A549 (cell line): ENCODE measurements around the gene NRG3. TPM values are rescaled to one million over a fixed set of nuclear protein-coding genes. Genes with fewer than 3 reads are reported as not detected.

Source experiments
- ATAC-seq, 2 experiments: fragments of 200-7000 bp in 1 of 2; fragments of >200 bp in 1 of 2; cut with Nextera tagmentation in 1 of 2; cut with Tn5 transposase in 1 of 2; 3 replicates each; pipeline versions ENCODE4 v1.8.0 to v1.9.1; 2018 to 2020; ENCODE audit warnings: mild to moderate bottlenecking in 1 of 2, moderate library complexity in 1 of 2
- CTCF ChIA-PET: fragments of 300-600 bp; sonication (Branson Sonifier 250); formaldehyde crosslinking; extraction: SDS; loops from one replicate; lab custom pipeline; 2021; ENCODE audit warnings: antibody characterized with exemption, inconsistent platforms; lab: Yijun Ruan, JAX
- POLR2A ChIA-PET: fragments of 350-600 bp; formaldehyde crosslinking; extraction: SDS; loops from one replicate; lab custom pipeline; 2021; ENCODE audit warnings: antibody characterized with exemption, inconsistent platforms; lab: Yijun Ruan, JAX
- DNase-seq, 2 experiments: peaks; one replicate each; pipeline versions ENCODE4 v3.0.0 to v3.0.0-alpha.2; 2011 to 2016; ENCODE audit warnings: low read depth in 1 of 2, low spot score in 1 of 2
- FAIRE-seq: peaks from 2 replicates; lab custom pipeline; 2011; peaks lifted over from hg19 to GRCh38; lab: Jason Lieb, UNC
- H3K27ac ChIP-seq, 2 experiments: fragments of >200 bp; sonication (Bioruptor Twin); formaldehyde crosslinking; 3 replicates each; pipeline ENCODE4 v1.5.1; 2016 to 2017
- H3K4me1 ChIP-seq: fragments of >200 bp; sonication (Bioruptor Twin); formaldehyde crosslinking; 3 replicates; pipeline ENCODE4 v1.6.1; 2016
- H3K4me2 ChIP-seq: fragments of >200 bp; sonication (Bioruptor Twin); formaldehyde crosslinking; 3 replicates; pipeline ENCODE4 v1.6.1; 2016
- H3K4me3 ChIP-seq: fragments of >200 bp; sonication (Bioruptor Twin); formaldehyde crosslinking; 3 replicates; pipeline ENCODE4 v1.5.1; 2016
- H3K9me3 ChIP-seq: fragments of >200 bp; sonication (Bioruptor Twin); formaldehyde crosslinking; 3 replicates; pipeline ENCODE4 v1.6.1; 2016
- BHLHE40 ChIP-seq: IDR thresholded peaks from 2 replicates; pipeline ENCODE4 v1.6.1; 2012; ENCODE audit warnings: low read depth, low read length, inconsistent platforms
- CBX8 ChIP-seq: fragments of 200-600 bp; sonication (generic); IDR thresholded peaks from 2 replicates; pipeline ENCODE4 v1.6.1; 2016
- CHD2 ChIP-seq: fragments of 150-350 bp; IDR thresholded peaks from 2 replicates; pipeline ENCODE4 v1.6.1; 2014; ENCODE audit warnings: low read length; ENCODE audit not compliant: partially characterized antibody
- CHD4 ChIP-seq: fragments of 200-600 bp; sonication (generic); IDR thresholded peaks from 2 replicates; pipeline ENCODE4 v1.6.1; 2016; ENCODE audit warnings: antibody characterized with exemption, mild to moderate bottlenecking, borderline replicate concordance
- FOSL2 ChIP-seq, 2 experiments: fragments of 450-650 bp in 1 of 2; fragments of >200 bp in 1 of 2; sonication (Bioruptor Twin) in 1 of 2; formaldehyde crosslinking; IDR thresholded peaks; 2 replicates each; pipeline versions ENCODE4 v1.5.0 to v1.6.1; 2016 to 2020; ENCODE audit warnings: mild to moderate bottlenecking in 1 of 2, moderate library complexity in 1 of 2
- FOXS1 ChIP-seq: fragments of 250-450 bp; sonication (Bioruptor Pico); IDR thresholded peaks from 2 replicates; pipeline ENCODE4 v1.5.0; 2020; ENCODE audit warnings: mild to moderate bottlenecking, moderate library complexity
- HDAC2 ChIP-seq: fragments of 200-600 bp; sonication (generic); IDR thresholded peaks from 2 replicates; pipeline ENCODE4 v1.6.1; 2016
- HEYL ChIP-seq: fragments of 250-450 bp; sonication (Bioruptor Pico); IDR thresholded peaks from 2 replicates; pipeline ENCODE4 v1.8.0; 2021; ENCODE audit warnings: mild to moderate bottlenecking, moderate library complexity
- HMGXB4 ChIP-seq: fragments of 250-450 bp; sonication (Bioruptor Pico); IDR thresholded peaks from 2 replicates; pipeline ENCODE4 v1.5.0; 2021; ENCODE audit warnings: mild to moderate bottlenecking, moderate library complexity, borderline replicate concordance
- HOXA7 ChIP-seq: fragments of 250-450 bp; sonication (Bioruptor Pico); IDR thresholded peaks from 2 replicates; pipeline ENCODE4 v1.5.0; 2020; ENCODE audit warnings: mild to moderate bottlenecking, moderate library complexity
- HOXB5 ChIP-seq: fragments of 250-450 bp; sonication (Bioruptor Pico); IDR thresholded peaks from 2 replicates; pipeline ENCODE4 v1.5.0; 2020; ENCODE audit warnings: mild to moderate bottlenecking, moderate library complexity
- JUNB ChIP-seq: fragments of >200 bp; sonication (Bioruptor Twin); formaldehyde crosslinking; IDR thresholded peaks from 2 replicates; pipeline ENCODE4 v1.6.1; 2016
- MAFK ChIP-seq: fragments of 450-650 bp; IDR thresholded peaks from 2 replicates; pipeline ENCODE4 v1.6.1; 2014; ENCODE audit not compliant: partially characterized antibody
- MAZ ChIP-seq: fragments of 150-350 bp; IDR thresholded peaks from 2 replicates; pipeline ENCODE4 v1.6.1; 2014; ENCODE audit warnings: antibody characterized with exemption, low read depth, low read length, borderline replicate concordance
- MYC ChIP-seq: IDR thresholded peaks from 2 replicates; pipeline ENCODE4 v1.6.1; 2012; ENCODE audit warnings: mild to moderate bottlenecking, inconsistent platforms, low read length, improper control_type of control experiment, borderline replicate concordance
- PBX3 ChIP-seq: IDR thresholded peaks from 2 replicates; pipeline ENCODE4 v1.6.1; 2012
- POLR2AphosphoS2 ChIP-seq: conservative IDR thresholded peaks from 2 replicates; pipeline ENCODE4 v1.6.1; 2012; ENCODE audit warnings: low read length, improper control_type of control experiment, inconsistent platforms
- RNF2 ChIP-seq: fragments of 200-600 bp; sonication (generic); IDR thresholded peaks from 2 replicates; pipeline ENCODE4 v1.6.1; 2016; ENCODE audit warnings: low read depth, mild to moderate bottlenecking, antibody characterized with exemption, moderate library complexity, borderline replicate concordance
- SMC3 ChIP-seq: fragments of >200 bp; sonication (Bioruptor Twin); formaldehyde crosslinking; IDR thresholded peaks from 3 replicates; pipeline ENCODE4 v1.6.1; 2018; ENCODE audit warnings: inconsistent platforms
- SREBF2 ChIP-seq: fragments of 450-650 bp; IDR thresholded peaks from 2 replicates; pipeline ENCODE4 v1.6.1; 2014; ENCODE audit warnings: mild to moderate bottlenecking, moderate library complexity
- ZC3H11A ChIP-seq: fragments of 450-650 bp; IDR thresholded peaks from 2 replicates; pipeline ENCODE4 v1.6.1; 2014; ENCODE audit warnings: antibody characterized with exemption, mild to moderate bottlenecking
- WGBS: methylation state at CpG from one replicate; pipeline ENCODE4 v1.1.6; 2017; ENCODE audit errors: missing lambda C conversion rate; 5-methylcytosine and 5-hydroxymethylcytosine counted together
- polyA plus RNA-seq, 4 experiments: library from polyadenylated mRNA; depleted of rRNA in 3 of 4; stranded (reverse); fragments of >200 nt; fragmentation: RNase III in 1 of 4; extraction: RNeasy Plus Mini Kit Qiagen cat#74134 plus additional on column Dnase treatment in 1 of 4; gene quantifications; 2 replicates in 3 of 4; 3 replicates in 1 of 4; pipeline ENCODE4 v1.2.3, GENCODE V29; 2011 to 2017
- TF ChIP-seq, protein P1 (sequence below): fragments of 150-350 bp; IDR thresholded peaks from 2 replicates; pipeline ENCODE4 v1.6.1; 2014; ENCODE audit warnings: low read depth, mild to moderate bottlenecking, low read length

The NRG3 gene
- polyA plus RNA-seq, 2 of the 4 experiments (the other 2 are of a cell fraction), result not detected

DNA sequence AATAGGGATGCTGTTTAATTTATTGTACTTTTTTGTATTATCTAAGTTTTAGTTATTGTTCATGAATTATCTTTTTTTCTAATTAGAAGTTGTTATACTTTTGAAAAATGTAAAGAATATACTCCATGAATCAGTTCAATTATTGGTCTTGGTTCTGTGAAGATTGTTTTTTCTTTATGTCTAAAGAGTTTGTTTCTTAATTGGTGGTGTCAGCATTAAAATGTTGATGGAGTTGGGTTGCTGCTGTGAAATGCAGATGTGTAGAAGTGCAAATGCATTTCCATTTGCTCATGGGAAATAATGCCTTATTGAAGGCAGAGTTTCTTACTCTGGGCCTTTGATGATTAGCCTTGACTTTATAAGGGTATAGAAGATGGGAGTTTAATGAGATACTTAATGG, 11.9 kb downstream of the NRG3 start:
- ChIA-PET POLR2A (no interaction called here), CTCF (no interaction called here)
- DNase-seq, result no peak
- no peaks in the 10 kb centered on the region for H3K4me1 ChIP-seq
- H3K9me3 ChIP-seq, result no peaks in the 10 kb centered on the region
- no peak for ATAC-seq
- H3K4me2 ChIP-seq, result no peak overlapping the region
- TF ChIP-seq CHD4, result no peak
- peak; percentile 23 for TF ChIP-seq MAFK
- H3K4me3 ChIP-seq, result no peak overlapping the region
- no peak overlapping the region for H3K27ac ChIP-seq
- FAIRE-seq, result no peak

DNA sequence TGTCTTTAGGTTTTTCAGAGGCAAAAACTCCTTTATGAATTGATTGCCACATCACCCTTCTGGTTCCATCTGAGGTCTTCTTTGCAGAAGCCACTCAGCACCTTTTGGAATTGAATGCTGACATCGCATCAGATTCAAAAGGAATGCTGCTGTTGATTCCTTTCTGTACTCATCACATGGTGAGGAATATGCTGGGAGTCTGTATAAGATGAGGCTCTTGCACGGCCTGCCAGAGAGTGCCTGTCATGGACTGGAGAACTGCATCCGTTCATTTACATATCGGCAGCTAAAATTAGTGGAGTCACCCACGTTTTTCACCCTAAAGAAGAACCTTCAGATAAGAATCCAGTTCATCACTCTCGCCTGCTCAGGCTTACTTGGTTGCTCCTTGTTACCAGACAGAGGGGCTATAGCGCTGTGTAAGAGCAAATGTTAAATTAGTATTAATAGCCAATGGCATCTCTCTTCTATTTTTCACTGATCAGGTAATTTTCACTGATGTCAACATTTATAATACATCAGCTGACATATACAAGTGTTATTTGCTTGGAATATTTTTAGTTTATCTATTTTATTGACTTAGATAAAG, 14.3 kb downstream of the NRG3 start:
- no peaks in the 10 kb centered on the region for H3K9me3 ChIP-seq
- ATAC-seq (no peak), DNase-seq (no peak), FAIRE-seq (no peak)
- H3K27ac ChIP-seq, result no peak overlapping the region
- no peaks in the 10 kb centered on the region for H3K4me1 ChIP-seq
- no peak overlapping the region for H3K4me2 ChIP-seq
- 20% methylated on average over 7 of the region's 7 CpGs for WGBS
- ChIA-PET POLR2A (no interaction called here), CTCF (interaction anchor here (1.4 kb wide), 1 partner anchor 10 kb away, joined by 5 read pairs; no protein-coding TSS in a partner anchor)
- no peak overlapping the region for H3K4me3 ChIP-seq
- TF ChIP-seq HEYL (CRISPR knock-in tag) (no peak), JUNB (no peak), CHD2 (no peak), BHLHE40 (no peak), PBX3 (no peak), MAZ (no peak), MYC (no peak), HDAC2 (no peak), RNF2 (no peak), HMGXB4 (CRISPR knock-in tag) (no peak), FOSL2 (IDR thresholded peaks at IDR 0.05) (no peak), FOSL2 (CRISPR knock-in tag; IDR thresholded peaks at IDR 0.05) (no peak)
- TF ChIP-seq, protein P1, sequence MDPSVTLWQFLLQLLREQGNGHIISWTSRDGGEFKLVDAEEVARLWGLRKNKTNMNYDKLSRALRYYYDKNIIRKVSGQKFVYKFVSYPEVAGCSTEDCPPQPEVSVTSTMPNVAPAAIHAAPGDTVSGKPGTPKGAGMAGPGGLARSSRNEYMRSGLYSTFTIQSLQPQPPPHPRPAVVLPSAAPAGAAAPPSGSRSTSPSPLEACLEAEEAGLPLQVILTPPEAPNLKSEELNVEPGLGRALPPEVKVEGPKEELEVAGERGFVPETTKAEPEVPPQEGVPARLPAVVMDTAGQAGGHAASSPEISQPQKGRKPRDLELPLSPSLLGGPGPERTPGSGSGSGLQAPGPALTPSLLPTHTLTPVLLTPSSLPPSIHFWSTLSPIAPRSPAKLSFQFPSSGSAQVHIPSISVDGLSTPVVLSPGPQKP, result no peak

DNA sequence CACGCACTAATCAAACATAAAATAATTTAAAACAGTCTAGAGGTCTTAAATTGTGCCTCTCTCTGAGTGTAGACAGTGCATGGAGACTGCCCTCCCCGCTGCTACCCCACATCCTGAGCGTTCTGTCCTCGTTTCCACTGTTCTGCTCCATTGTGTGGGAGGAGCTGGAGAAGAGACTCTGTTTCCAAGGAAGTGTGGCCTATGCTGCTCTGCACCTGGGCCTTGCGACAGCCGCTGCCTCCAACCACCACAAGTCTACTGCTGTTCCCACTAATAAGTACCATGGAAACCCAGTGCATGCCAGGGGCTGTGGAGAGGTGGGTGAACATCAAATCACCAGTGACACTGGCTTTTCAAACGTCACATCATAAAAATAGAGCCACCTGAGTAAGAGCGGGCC, 19.6 kb downstream of the NRG3 start:
- no peak for DNase-seq
- Histone ChIP-seq H3K4me1 (no peaks in the 10 kb centered on the region), H3K9me3 (no peaks in the 10 kb centered on the region), H3K4me2 (no peak overlapping the region), H3K27ac (no peak overlapping the region), H3K4me3 (no peak overlapping the region)
- ChIA-PET CTCF (interaction anchor here (0.7 kb wide), 1 partner anchor 216 kb away, joined by 3 read pairs; no protein-coding TSS in a partner anchor), POLR2A (no interaction called here)
- WGBS, result 28% methylated on average over 8 of the region's 8 CpGs
- no peak for ATAC-seq
- TF ChIP-seq HOXA7 (no peak), MAFK (no peak), HMGXB4 (CRISPR knock-in tag) (no peak), SMC3 (no peak), RNF2 (no peak), HDAC2 (no peak), CBX8 (no peak), ZC3H11A (no peak), POLR2AphosphoS2 (no peak), HOXB5 (CRISPR knock-in tag) (no peak), SREBF2 (no peak), FOXS1 (CRISPR knock-in tag) (no peak)
- no peak for FAIRE-seq
